ENCODE data around the gene KCNB1.

The KCNB1 gene

GRCh38 chr20:49405696-49406095 lies 76.8 kb downstream of the KCNB1 start:
- DNase-seq, result no peak

- no peak for DNase-seq
Observed at GRCh38 chr20:49405062-49405683, 77.3 kb downstream of the KCNB1 start.

- no peak for DNase-seq
Observed at GRCh38 chr20:49404461-49404860, 78.0 kb downstream of the KCNB1 start.

- no peak for DNase-seq
Observed at GRCh38 chr20:49403911-49404310, 78.6 kb downstream of the KCNB1 start.

GRCh38 chr20:49403012-49403411 lies 79.5 kb downstream of the KCNB1 start:
- no peak for DNase-seq

- peak; percentile 20 for DNase-seq
Observed at GRCh38 chr20:49400904-49401303, 81.6 kb downstream of the KCNB1 start.

- peak; percentile 18 for DNase-seq
Observed at GRCh38 chr20:49400410-49400809, 82.1 kb downstream of the KCNB1 start.

GRCh38 chr20:49399329-49399728 lies 83.1 kb downstream of the KCNB1 start:
- DNase-seq, result no peak

GRCh38 chr20:49398401-49399144 lies 83.9 kb downstream of the KCNB1 start:
- DNase-seq, result no peak

GRCh38 chr20:49397525-49397924 lies 84.9 kb downstream of the KCNB1 start:
- DNase-seq, result peak; percentile 86

GRCh38 chr20:49396230-49396629 lies 86.2 kb downstream of the KCNB1 start:
- no peak for DNase-seq

- no peak for DNase-seq
Observed at GRCh38 chr20:49395659-49396058, 86.8 kb downstream of the KCNB1 start.

- no peak for DNase-seq
Observed at GRCh38 chr20:49395183-49395582, 87.3 kb downstream of the KCNB1 start.

- no peak for DNase-seq
Observed at GRCh38 chr20:49394757-49395156, 87.7 kb downstream of the KCNB1 start.

GRCh38 chr20:49394264-49394663 lies 88.2 kb downstream of the KCNB1 start:
- DNase-seq, result peak; percentile 55

- no peak for DNase-seq
Observed at GRCh38 chr20:49393803-49394202, 88.7 kb downstream of the KCNB1 start.

GRCh38 chr20:49392745-49393144 lies 89.7 kb downstream of the KCNB1 start:
- DNase-seq, result no peak

GRCh38 chr20:49391404-49392245 lies 90.8 kb downstream of the KCNB1 start:
- DNase-seq, result no peak

GRCh38 chr20:49389854-49390253 lies 92.6 kb downstream of the KCNB1 start:
- no peak for DNase-seq

- no peak for DNase-seq
Observed at GRCh38 chr20:49388744-49389143, 93.7 kb downstream of the KCNB1 start.

- DNase-seq, result no peak
Observed at GRCh38 chr20:49387581-49387939, 94.9 kb downstream of the KCNB1 start.

GRCh38 chr20:49386848-49387580 lies 95.5 kb downstream of the KCNB1 start:
- DNase-seq, result no peak

- DNase-seq, result peak; percentile 50
Observed at GRCh38 chr20:49385465-49385864, 97.0 kb downstream of the KCNB1 start.
